ENCODE results near the gene IL19.
A peak's percentile ranks its signal among the peaks of the same experiment; 100 is the strongest.

IL19 gene

GRCh38 chr1:206797534-206798383, 27.2 kb downstream of the IL19 start:
- peak overlapping the region in 1 of 2 experiments; percentile 53 for H3K4ac ChIP-seq (ENCODE audit: low read depth in 1 of 2, low read length in 2 of 2)
- H2AK5ac ChIP-seq (ENCODE audit: low read length, severe bottlenecking): no peak overlapping the region
- H2BK5ac ChIP-seq (ENCODE audit: low read depth, low read length, poor library complexity, severe bottlenecking): no peak overlapping the region
- no peak overlapping the region for H4K8ac ChIP-seq (ENCODE audit: low read length)
- no peak overlapping the region for H3K4me2 ChIP-seq (ENCODE audit: low read length, poor library complexity, severe bottlenecking)
- H2AFZ ChIP-seq (ENCODE audit: low read depth, low read length): no peak overlapping the region
- H2BK12ac ChIP-seq (ENCODE audit: low read length in 2 of 2): no peak overlapping the region
- peak; percentile 39 for DNase-seq
- H3K23ac ChIP-seq (ENCODE audit: low read length in 2 of 2): no peak overlapping the region
- no peaks in the 10 kb centered on the region for H3K36me3 ChIP-seq (ENCODE audit: control insufficient read depth in 1 of 2, insufficient read depth in 2 of 2, low read depth in 1 of 2, low read length in 2 of 2)
- H3K9ac ChIP-seq (ENCODE audit: low read length): no peak overlapping the region
- no peaks in the 10 kb centered on the region for H3K9me3 ChIP-seq (ENCODE audit: control insufficient read depth, low read length)
- peaks cover 2% of the 10 kb centered on the region for H3K4me1 ChIP-seq (ENCODE audit: control insufficient read depth, insufficient read depth, low read depth, low read length)
- no peak overlapping the region for H3K18ac ChIP-seq (ENCODE audit: low read depth in 1 of 2, low read length in 2 of 2)
- 62% methylated on average over 6 of the region's 8 CpGs for WGBS
- no peak overlapping the region for H3K4me3 ChIP-seq (ENCODE audit: insufficient read depth in 1 of 2, low read depth in 1 of 2, low read length in 2 of 2)
- H2BK120ac ChIP-seq (ENCODE audit: low read depth, low read length): no peak overlapping the region
- no peak overlapping the region for H2BK15ac ChIP-seq (ENCODE audit: low read depth, poor library complexity, severe bottlenecking)
- H3K27me3 ChIP-seq (ENCODE audit: control insufficient read depth in 1 of 2, insufficient read depth in 1 of 2, low read length in 2 of 2): peaks cover 0 to 26% of the 10 kb centered on the region in 2 experiments
- H3K27ac ChIP-seq (ENCODE audit: low read length, poor library complexity, severe bottlenecking): no peak overlapping the region
- H4K91ac ChIP-seq (ENCODE audit: low read length): no peak overlapping the region
- peak overlapping the region in 1 of 2 experiments; percentile 53 for H3K14ac ChIP-seq (ENCODE audit: low read length in 2 of 2)
- H3K79me1 ChIP-seq (replicated peaks; ENCODE audit: low read length, poor library complexity, severe bottlenecking): no peaks in the 10 kb centered on the region

- no peak overlapping the region for H2BK15ac ChIP-seq (ENCODE audit: low read depth, poor library complexity, severe bottlenecking)
- peaks cover 0 to 26% of the 10 kb centered on the region in 2 experiments for H3K27me3 ChIP-seq (ENCODE audit: control insufficient read depth in 1 of 2, insufficient read depth in 1 of 2, low read length in 2 of 2)
- H3K4ac ChIP-seq (ENCODE audit: low read depth in 1 of 2, low read length in 2 of 2): no peak overlapping the region
- no peak overlapping the region for H3K4me3 ChIP-seq (ENCODE audit: insufficient read depth in 1 of 2, low read depth in 1 of 2, low read length in 2 of 2)
- no peak overlapping the region for H3K18ac ChIP-seq (ENCODE audit: low read depth in 1 of 2, low read length in 2 of 2)
- WGBS: 88% methylated on average over 8 of the region's 13 CpGs
- H3K9me3 ChIP-seq (ENCODE audit: control insufficient read depth, low read length): no peaks in the 10 kb centered on the region
- H3K9ac ChIP-seq (ENCODE audit: low read length): no peak overlapping the region
- H3K4me1 ChIP-seq (ENCODE audit: control insufficient read depth, insufficient read depth, low read depth, low read length): no peaks in the 10 kb centered on the region
- no peak for DNase-seq
- no peak overlapping the region for H3K23ac ChIP-seq (ENCODE audit: low read length in 2 of 2)
- H3K14ac ChIP-seq (ENCODE audit: low read length in 2 of 2): no peak overlapping the region
- no peak overlapping the region for H2AK5ac ChIP-seq (ENCODE audit: low read length, severe bottlenecking)
- no peak overlapping the region for H2AFZ ChIP-seq (ENCODE audit: low read depth, low read length)
- no peak overlapping the region for H4K91ac ChIP-seq (ENCODE audit: low read length)
- no peak overlapping the region for H2BK5ac ChIP-seq (ENCODE audit: low read depth, low read length, poor library complexity, severe bottlenecking)
- H2BK12ac ChIP-seq (ENCODE audit: low read length in 2 of 2): no peak overlapping the region
- no peaks in the 10 kb centered on the region for H3K36me3 ChIP-seq (ENCODE audit: control insufficient read depth in 1 of 2, insufficient read depth in 2 of 2, low read depth in 1 of 2, low read length in 2 of 2)
- no peak overlapping the region for H2BK120ac ChIP-seq (ENCODE audit: low read depth, low read length)
- no peak overlapping the region for H3K4me2 ChIP-seq (ENCODE audit: low read length, poor library complexity, severe bottlenecking)
- H3K79me1 ChIP-seq (replicated peaks; ENCODE audit: low read length, poor library complexity, severe bottlenecking): no peaks in the 10 kb centered on the region
- H3K27ac ChIP-seq (ENCODE audit: low read length, poor library complexity, severe bottlenecking): no peak overlapping the region
- H4K8ac ChIP-seq (ENCODE audit: low read length): no peak overlapping the region
These were observed 27.9 kb downstream of the IL19 start for GRCh38 chr1:206798384-206798996.

GRCh38 chr1:206799311-206799710, 28.7 kb downstream of the IL19 start:
- H2AK5ac ChIP-seq (ENCODE audit: low read length, severe bottlenecking): no peak overlapping the region
- H2AFZ ChIP-seq (ENCODE audit: low read depth, low read length): no peak overlapping the region
- H3K18ac ChIP-seq (ENCODE audit: low read depth in 1 of 2, low read length in 2 of 2): no peak overlapping the region
- H3K4me1 ChIP-seq (ENCODE audit: control insufficient read depth, insufficient read depth, low read depth, low read length): no peaks in the 10 kb centered on the region
- no peak overlapping the region for H2BK12ac ChIP-seq (ENCODE audit: low read length in 2 of 2)
- no peak for DNase-seq
- 88% methylated on average over 3 of the region's 3 CpGs for WGBS
- no peak overlapping the region for H3K4me3 ChIP-seq (ENCODE audit: insufficient read depth in 1 of 2, low read depth in 1 of 2, low read length in 2 of 2)
- H4K91ac ChIP-seq (ENCODE audit: low read length): no peak overlapping the region
- H2BK120ac ChIP-seq (ENCODE audit: low read depth, low read length): no peak overlapping the region
- no peak overlapping the region for H3K9ac ChIP-seq (ENCODE audit: low read length)
- no peak overlapping the region for H3K23ac ChIP-seq (ENCODE audit: low read length in 2 of 2)
- no peak overlapping the region for H3K14ac ChIP-seq (ENCODE audit: low read length in 2 of 2)
- H2BK5ac ChIP-seq (ENCODE audit: low read depth, low read length, poor library complexity, severe bottlenecking): no peak overlapping the region
- H3K27me3 ChIP-seq (ENCODE audit: control insufficient read depth in 1 of 2, insufficient read depth in 1 of 2, low read length in 2 of 2): peaks cover 0 to 31% of the 10 kb centered on the region in 2 experiments
- no peak overlapping the region for H3K4me2 ChIP-seq (ENCODE audit: low read length, poor library complexity, severe bottlenecking)
- no peak overlapping the region for H2BK15ac ChIP-seq (ENCODE audit: low read depth, poor library complexity, severe bottlenecking)
- no peak overlapping the region for H4K8ac ChIP-seq (ENCODE audit: low read length)
- H3K27ac ChIP-seq (ENCODE audit: low read length, poor library complexity, severe bottlenecking): no peak overlapping the region
- H3K4ac ChIP-seq (ENCODE audit: low read depth in 1 of 2, low read length in 2 of 2): no peak overlapping the region
- H3K9me3 ChIP-seq (ENCODE audit: control insufficient read depth, low read length): no peaks in the 10 kb centered on the region
- no peaks in the 10 kb centered on the region for H3K36me3 ChIP-seq (ENCODE audit: control insufficient read depth in 1 of 2, insufficient read depth in 2 of 2, low read depth in 1 of 2, low read length in 2 of 2)
- H3K79me1 ChIP-seq (replicated peaks; ENCODE audit: low read length, poor library complexity, severe bottlenecking): no peaks in the 10 kb centered on the region

- Histone ChIP-seq H2AFZ (ENCODE audit: low read depth, low read length) (no peak overlapping the region), H2BK12ac (ENCODE audit: low read length in 2 of 2) (no peak overlapping the region), H3K4me1 (ENCODE audit: control insufficient read depth, insufficient read depth, low read depth, low read length) (no peaks in the 10 kb centered on the region), H3K23ac (ENCODE audit: low read length in 2 of 2) (no peak overlapping the region), H3K36me3 (ENCODE audit: control insufficient read depth in 1 of 2, insufficient read depth in 2 of 2, low read depth in 1 of 2, low read length in 2 of 2) (no peaks in the 10 kb centered on the region), H3K79me1 (replicated peaks; ENCODE audit: low read length, poor library complexity, severe bottlenecking) (no peaks in the 10 kb centered on the region), H3K18ac (ENCODE audit: low read depth in 1 of 2, low read length in 2 of 2) (no peak overlapping the region), H3K4me2 (ENCODE audit: low read length, poor library complexity, severe bottlenecking) (no peak overlapping the region), H3K4me3 (ENCODE audit: insufficient read depth in 1 of 2, low read depth in 1 of 2, low read length in 2 of 2) (no peak overlapping the region), H2BK15ac (ENCODE audit: low read depth, poor library complexity, severe bottlenecking) (no peak overlapping the region), H3K9ac (ENCODE audit: low read length) (no peak overlapping the region), H2AK5ac (ENCODE audit: low read length, severe bottlenecking) (no peak overlapping the region), H4K91ac (ENCODE audit: low read length) (no peak overlapping the region), H3K27ac (ENCODE audit: low read length, poor library complexity, severe bottlenecking) (no peak overlapping the region), H2BK120ac (ENCODE audit: low read depth, low read length) (no peak overlapping the region), H2BK5ac (ENCODE audit: low read depth, low read length, poor library complexity, severe bottlenecking) (no peak overlapping the region), H3K9me3 (ENCODE audit: control insufficient read depth, low read length) (no peaks in the 10 kb centered on the region), H4K8ac (ENCODE audit: low read length) (no peak overlapping the region), H3K4ac (ENCODE audit: low read depth in 1 of 2, low read length in 2 of 2) (no peak overlapping the region), H3K14ac (ENCODE audit: low read length in 2 of 2) (no peak overlapping the region), H3K27me3 (ENCODE audit: control insufficient read depth in 1 of 2, insufficient read depth in 1 of 2, low read length in 2 of 2) (peaks cover 0 to 39% of the 10 kb centered on the region in 2 experiments)
- DNase-seq: no peak
- WGBS: 91% methylated on average over 3 of the region's 3 CpGs
These were observed 29.8 kb downstream of the IL19 start for GRCh38 chr1:206800411-206800810.
